Activated T-cell treated with anti-CD3 and anti-CD28 coated beads, Interleukin-2, amount 50 U/mL, for 1 hour (primary cell): ENCODE results near the gene UBALD2.
A peak's percentile ranks its signal among the peaks of the same experiment; 100 is the strongest.
"Not testable (repeated sequence)": the region's sequence is repeated elsewhere in the genome, so short reads cannot be mapped to it uniquely, and the experiment has no call there.

ENCODE experiments used
- DNase-seq: peaks from one replicate; pipeline ENCODE4 v3.0.0-alpha.2; 2020

UBALD2 gene

DNA sequence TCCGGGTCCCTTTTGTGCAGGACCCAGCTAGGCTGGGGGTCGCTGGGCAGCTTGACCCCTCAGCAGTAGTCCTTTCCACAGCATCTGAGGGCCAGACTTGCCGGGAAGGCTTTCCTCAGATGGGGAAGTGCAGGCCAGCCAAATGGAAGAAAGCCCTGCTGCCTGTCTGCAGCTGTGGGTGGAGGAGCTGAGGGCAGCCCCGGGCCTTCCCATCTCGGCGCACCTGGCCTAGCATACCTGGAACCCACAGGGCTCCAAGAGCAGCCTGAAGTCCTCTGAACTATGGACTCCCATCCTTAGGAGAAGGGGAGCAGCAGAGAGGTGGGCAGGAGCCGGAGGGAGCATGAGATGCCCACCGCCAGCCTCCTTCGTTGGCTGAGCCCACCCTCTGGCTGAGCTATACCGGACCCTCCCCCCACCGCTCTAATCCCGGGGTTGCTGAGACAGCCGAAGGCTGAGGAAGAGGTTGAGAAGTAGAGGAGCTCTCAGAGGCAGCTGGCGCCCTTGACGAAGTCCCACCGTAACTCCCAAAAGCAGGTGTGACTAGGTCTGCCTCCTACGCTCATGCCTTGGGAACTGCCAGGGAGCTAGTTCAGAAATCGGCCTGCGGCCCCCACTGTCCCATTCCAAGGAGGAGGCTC, 13.2 kb downstream of the UBALD2 start:
- DNase-seq = no peak

DNA sequence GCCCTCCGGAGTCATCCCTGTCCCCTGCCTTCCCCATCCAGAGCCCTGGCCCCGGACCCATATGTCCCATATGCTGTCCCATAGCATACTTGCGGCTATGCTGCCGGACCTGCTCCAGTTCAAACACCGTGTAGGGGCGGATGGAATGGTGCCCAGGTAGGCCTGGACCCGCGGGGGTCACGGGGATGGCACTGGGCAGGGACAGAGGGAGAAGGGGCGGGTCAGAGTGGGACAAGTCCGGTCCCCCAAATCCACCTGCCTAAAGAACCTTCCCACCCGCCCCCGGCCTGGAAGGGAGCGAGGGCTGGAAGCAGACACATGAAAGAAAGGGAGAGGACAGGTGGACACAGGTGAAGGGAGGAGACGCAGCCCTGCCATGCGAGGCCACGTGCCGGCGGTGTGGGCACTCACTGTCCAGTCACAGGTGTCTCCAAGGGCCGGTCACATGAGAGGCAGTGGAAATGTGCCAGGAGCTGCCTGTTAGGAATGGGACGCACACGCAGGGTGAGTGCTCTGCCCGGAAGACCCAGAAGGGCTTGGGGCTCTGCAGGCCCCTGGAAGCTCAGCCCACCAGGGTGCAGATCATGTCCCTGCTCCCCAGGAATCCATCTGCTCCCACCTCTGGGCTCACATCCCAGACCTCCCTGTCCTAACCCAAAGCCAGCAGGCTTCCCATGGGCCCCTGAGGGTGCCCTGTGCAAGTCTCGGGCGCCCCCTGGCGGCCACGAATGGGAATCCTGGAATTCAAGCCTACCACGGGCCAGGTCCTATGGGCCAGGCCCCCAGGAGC, 14.0 kb downstream of the UBALD2 start:
- DNase-seq = peak; percentile 89

DNA sequence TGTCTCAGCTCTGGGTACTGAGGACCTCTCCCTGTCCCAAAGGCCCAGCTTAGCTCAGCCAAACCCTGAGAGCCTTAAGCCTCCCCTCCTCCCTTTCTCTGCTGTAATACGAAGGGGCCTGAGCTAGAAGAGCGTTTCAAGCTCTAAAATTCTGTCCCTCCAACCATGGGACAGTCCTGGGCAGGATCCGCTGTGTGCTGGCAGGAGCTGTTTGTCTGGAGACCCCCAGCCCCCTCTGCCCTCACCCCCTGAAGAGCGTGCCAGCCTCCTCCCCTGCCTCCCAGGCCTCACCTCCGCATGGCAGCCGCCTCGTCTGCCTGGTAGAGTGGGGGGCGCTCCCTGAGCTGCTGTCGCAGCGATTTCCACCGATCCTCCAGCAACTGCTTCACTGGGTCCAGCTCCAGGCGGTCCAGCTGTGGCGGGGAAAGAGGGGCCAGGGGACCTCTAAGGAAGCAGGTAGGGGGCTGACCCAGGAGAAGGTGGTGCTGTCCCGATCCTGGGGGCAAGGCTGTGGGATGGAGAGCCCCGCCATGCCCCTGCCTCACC, 14.7 kb downstream of the UBALD2 start:
- no peak for DNase-seq

DNA sequence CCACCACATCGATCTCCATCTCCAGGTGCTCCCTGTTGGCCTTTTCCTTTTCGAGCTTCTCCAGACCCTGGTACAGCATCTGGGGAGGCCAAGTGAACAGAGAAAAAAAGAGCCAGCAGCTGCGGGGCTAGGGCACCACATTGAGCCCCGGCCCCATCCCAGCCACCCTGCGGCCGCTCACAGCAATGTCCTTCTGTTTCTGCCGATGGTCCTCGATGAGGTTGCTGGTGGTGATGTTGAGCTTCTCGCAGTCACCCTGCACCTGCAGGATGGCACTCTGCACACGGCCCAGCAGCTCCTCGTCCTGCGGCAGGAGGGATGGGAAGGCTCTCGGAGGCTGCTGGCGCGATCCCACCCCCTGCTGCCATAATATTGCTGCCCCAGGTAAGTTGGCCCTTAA, 15.5 kb downstream of the UBALD2 start:
- DNase-seq = no peak

DNA sequence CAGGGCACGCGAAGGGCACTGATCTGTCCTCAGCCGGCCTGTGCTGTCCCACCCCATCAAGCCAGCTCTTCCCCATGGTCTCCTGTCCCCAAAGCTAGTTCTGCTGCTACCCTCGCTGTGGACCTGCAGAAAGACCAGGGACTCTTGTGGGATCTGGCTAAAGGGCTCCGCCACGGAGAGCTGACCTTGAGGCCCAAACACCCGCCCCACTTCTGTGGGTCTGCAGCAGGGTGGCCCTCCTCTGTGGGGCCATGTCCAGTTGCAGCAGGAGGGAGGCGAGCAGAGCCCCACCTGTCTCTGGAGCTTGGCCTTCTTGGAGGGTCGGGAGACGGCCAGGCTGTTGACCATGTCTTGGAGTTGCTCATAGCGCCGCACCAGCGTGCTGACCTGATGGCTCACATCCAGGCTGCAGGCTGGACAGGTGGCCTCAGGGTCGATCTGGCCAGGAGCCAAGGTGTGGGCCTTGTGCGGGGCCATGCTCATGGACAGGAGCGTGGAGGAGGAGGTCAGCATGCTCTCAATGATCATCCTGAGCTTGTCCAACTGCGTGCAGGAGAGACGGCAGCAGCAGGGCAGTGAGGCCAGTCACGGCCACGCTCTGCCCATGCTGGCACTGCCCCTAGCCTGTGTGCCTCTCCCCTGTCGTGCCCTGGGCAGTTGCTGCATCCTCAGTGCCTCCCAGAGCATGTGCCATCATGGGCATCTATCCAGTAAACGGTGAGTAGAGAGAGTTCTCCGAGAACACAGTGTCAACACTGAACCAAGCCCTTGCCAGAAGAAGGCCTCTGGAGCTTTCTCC, 16.6 kb downstream of the UBALD2 start:
- no peak for DNase-seq

DNA sequence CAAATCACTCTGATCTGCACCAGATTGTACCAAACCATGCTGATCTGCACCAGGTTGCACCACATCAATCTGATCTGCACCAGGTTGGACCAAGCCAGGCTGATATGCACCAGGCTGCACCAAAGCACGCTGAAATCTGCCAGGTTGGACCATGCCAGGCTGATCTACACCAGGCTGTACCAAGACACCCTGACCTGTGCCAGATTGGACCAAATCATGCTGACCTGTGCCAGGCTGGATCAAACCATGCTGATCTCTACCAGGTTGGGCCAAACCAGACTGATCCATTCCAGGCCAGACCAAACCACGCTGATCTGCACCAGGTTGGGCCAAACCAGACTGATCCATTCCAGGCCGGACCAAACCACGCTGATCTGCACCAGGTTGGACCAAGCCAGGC, 27.4 kb downstream of the UBALD2 start:
- no peak for DNase-seq

DNA sequence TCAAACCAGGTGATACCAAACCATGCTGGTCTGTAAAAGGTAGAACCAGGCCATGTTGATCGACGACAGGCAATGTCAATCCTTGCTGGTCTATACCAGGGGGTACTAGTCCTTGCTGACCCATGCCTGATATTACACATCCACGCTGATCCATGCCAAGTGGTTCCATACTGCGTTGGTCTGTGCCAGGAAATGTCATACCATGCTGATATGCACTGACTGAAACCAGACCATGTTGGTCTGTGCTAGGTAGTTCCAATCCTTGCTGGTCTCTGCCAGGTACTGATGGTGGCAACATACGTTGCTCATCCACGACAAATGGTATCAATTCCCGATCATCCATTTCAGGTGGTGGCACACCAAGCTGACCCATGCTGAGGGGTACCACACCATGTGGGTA, 28.0 kb downstream of the UBALD2 start:
- DNase-seq = no peak

DNA sequence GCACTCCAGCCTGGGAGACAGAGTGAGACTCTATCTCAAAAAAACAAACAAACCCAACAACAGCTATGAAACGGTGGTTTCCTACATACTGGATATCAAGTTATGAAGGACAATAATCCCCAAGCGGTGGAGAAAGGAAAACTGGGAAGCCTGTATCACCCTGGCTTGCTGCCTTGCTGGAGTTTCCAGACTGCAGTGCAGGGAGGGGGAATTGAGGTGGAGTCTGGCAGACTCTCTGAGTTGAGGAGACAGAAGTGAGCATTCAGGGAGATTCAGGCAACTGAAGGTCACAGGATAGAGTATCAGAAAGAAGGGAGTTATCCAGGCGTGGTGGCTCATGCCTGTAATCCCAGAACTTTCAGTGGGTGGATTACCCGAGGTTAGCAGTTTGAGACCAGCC, 31.0 kb downstream of the UBALD2 start:
- DNase-seq = no peak

DNA sequence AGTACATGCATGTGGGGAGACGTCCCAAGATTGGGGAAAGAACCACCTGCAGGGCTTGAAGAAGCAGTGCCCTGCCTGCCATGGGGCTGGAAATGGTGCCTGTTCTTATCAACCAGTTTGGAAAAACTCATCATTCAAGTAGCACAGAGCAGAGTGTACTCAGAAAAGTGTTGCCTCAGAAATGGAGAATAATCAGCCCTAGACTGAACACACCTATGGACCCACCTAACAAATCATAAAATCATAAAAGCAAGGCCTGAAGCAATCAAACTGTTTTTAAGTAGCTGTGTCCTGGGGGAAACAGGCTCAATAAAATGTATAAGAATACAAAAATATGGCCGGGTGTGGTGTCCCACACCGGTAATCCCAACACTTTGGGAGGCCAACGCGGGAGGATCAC, 31.7 kb downstream of the UBALD2 start:
- DNase-seq = no peak

DNA sequence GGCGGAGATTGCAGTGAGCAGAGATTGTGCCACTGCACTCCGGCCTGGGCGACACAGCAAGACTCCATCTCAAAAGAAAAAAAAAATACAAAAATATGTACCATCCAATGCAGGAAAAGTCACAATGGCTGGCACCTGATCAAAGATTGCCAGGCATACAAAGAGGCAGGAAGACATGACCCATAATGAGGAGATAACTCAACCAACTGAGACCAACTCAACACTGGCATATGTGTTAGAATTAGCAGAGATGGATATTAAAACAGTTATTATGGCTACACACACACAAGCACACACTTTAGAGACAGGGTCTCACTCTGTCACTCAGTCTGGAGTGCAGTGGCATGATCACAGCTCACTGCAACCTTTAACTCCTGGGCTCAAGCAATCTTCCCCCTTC, 32.3 kb downstream of the UBALD2 start:
- DNase-seq = no peak

DNA sequence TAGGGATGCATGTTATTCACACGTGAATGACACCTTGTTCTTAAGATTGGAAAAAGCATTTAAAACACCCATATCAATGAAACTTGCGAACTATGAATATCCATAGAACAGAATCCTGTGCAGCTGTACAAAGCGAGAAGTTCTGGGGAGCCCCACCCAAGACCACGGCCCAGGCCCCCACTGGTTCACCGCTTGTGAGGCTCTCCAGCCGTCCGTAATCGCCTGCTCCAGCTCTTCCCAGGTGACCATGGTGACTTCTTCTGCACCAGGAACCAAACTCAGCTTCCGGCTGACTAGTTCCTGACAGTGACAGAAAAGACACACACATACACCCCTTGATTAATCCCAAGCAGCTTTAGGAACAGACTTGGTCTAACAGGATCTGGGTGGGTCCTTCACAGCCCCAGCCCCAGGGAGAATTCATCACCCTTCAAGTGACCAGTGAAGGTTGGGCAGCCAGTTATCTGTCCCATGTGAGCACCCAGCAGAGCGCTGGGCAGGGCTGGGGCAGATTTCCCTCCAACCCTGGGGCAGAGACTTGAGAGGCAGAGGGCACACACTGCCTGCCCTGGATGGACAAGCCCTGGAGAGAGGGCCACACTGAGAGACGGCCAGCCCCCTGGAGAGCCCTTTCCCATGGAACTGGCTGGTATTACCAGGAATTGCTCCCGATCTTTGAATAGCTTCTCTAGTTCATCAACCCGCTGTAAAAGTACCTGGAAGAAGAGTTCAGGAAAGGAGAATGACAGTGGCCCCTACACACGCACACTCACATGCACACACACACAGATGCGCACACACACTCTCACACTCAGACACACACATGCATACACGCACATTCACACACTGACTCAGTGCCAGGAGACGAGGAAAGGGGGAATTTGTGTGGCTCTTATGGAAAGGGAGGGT, 39.3 kb downstream of the UBALD2 start:
- no peak for DNase-seq

DNA sequence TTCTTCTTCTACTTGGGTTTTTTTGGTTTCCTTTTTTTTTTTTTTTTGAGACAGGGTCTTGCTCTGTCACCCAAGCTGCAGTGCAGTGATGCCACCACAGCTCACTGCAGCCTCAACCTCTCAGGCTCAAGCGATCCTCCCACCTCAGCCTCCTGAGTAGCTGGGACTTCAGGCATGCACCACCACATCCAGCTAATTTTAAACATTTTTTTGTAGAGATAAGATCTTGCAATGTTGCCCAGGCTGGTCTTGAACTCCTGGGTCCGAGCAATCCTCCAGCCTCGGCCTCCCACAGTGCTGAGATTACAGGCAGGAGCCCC, 39.9 kb downstream of the UBALD2 start:
- DNase-seq = not testable (repeated sequence)

DNA sequence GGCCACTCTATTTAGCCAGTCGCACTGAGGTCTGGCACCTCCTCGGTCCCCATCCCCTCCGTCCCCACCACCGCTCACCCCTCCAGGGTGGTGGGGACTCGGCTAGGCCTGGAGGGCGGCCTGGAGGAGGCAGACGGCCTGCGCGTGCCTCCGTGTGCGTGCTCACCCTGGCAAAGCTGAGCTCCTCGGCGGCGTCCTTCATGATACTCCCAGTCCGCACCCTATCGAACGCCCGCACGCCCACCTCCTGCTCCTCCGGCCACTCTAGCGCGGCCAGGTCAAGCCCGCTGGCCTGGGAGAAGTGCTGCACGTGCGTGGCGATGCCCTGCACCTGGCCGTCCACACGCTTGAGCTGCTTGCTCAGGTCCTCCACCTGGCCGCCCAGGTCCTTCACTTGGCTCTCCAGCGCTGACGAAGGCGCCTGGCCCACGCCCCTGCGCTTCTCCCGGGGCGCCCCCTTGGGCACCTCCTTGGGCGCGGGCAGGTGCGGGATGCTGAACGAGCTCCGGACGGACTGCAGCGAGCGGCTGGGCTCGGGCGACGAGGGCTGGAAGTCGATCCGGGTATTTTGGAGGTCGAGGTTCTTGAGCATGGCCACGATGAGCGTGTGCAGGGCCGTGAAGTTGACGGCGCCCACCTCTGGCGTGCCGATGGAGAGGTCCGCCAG, 42.3 kb downstream of the UBALD2 start:
- DNase-seq = no peak

DNA sequence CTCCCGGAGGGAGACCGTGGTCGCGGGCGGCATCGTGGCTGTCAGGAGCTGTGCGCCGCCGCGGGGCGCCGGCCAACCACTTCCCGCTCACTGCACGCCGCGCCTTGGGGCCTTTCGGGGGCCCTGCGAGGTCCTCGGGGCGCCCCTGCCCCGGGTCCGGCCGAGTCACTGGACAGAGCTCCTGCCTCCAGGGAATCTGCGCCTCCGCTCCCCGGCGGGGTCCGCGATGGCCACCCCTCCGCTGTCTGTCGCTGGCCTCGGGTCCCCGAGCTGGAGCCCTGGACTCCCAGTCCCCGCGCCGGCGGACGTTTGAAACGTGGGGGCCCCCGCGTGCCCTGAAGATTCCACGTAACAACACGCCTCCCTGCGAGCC, 42.8 kb downstream of the UBALD2 start, which contains the start of gene QRICH2:
QRICH2 (minus strand) TSS at position 311 of the 373 bp plus-strand sequence; CDS start at position 33, 278 bp downstream.
- DNase-seq = no peak

DNA sequence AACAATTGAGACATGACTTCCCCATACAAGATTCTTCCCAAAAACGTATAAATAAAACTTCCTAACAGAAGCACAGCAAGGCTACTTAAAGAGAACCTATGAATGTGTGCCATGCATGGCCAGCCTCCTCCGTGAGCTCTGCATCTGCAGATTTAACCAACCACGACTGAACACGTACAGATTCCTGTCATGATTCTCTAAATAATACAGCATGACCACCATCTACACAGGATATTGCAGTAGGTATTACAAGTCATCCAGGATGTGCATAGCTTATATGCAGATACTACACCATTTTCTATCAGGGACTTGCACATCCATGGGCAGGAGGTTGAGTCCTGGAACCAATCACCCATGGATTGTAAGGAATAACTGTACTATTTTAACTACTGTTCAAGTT, 44.3 kb downstream of the UBALD2 start:
- no peak for DNase-seq

DNA sequence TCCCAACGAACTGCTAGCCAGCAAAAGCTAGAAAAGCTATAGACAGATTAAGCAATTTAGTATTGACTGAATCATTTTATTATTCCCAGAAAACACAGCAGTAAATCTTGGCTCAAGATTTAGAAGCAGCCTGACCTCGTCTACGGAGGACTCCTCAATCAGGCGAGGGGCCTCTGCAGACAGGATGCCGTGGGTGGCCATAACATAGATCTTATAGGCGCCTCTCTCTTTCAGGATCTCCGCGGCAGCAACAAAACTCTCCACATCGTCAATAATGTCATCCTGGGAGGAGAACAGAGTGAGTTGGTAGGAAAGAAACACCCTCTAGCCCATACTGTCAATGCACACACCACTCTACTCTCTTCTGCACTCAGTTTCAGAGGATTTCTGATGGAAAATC, 47.6 kb downstream of the UBALD2 start:
- no peak for DNase-seq

DNA sequence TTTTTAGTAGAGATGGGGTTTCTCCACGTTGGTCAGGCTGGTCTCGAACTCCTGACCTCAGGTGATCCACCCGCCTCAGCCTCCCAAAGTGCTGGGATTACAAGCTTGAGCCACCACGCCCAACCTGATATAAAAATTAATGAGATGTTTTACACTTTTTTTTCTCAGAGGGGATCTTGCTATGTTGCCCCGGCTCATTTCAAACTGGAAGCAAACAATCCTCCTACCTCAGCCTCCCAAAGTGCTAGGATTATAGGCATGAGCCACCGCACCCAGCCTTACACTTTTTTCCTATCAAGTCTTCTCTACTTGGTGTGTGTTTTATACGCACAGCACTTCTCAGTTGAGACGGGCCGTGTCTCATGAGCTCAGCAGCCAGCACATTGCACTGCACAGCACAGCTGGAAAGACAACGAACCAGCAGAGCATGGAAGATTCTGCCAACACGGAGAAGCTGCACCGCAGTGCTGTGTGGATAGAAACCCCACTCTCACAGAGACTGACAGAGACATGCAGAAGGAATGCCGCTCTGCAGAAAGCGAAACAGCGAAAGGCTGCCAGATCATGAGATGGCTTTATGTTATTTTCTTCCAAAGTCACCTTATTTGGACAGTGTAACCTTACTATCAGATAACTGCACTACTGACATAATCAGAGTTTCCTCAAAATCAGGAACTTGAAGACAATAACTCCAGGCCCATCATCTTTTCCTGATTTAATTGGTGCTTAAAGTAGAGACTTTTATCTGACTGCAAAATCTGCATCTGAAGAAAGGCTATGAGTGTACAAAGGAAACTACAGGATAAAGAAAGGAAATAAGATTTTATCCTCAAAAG, 49.5 kb downstream of the UBALD2 start:
- no peak for DNase-seq

DNA sequence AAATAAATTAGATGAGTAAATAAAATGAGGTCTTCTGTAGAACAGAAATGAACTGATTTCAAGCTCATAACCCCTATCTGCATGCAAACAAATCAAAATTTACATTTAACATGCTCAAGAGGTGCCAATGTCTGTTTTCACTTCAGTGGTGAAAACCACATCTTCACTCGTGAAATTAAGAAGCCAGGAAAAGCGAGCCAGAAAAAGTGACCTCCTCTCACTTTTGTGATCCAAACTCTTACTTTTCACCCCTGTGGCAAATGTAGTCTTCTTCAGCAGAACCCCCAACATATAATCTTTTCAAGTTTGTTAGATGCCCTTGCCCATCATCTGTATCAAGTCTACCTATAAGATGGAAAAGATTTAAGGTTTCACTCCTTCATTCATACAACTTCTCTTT, 52.4 kb downstream of the UBALD2 start:
- no peak for DNase-seq

DNA sequence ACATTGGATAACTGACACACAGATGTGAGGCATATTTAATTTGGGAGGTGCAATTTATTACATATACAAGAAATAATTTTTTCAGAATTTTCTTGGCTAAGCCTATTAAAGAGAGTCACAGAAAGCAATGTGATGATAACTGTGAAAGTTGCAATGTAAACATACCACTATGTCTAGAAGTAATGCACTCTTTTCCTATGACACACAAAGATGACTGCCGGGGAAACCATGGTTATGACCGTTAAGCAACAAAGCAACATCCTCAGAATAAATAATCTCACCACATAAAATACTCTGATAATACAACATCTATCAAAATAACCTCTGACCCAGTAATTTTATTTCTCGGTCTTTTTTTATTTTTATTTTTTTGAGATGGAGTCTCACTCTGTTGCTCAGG, 53.4 kb downstream of the UBALD2 start:
- DNase-seq = no peak
